K562 (cell line): ENCODE data around the gene PGAM2. TPM values are rescaled to one million over a fixed set of nuclear protein-coding genes. Genes with fewer than 3 reads are reported as not detected.

ENCODE experiments used
- BCOR ChIP-seq: fragments of 450-650 bp; IDR thresholded peaks from 2 replicates; pipeline ENCODE4 v1.6.1; 2016
- CC2D1A ChIP-seq: fragments of 450-650 bp; IDR thresholded peaks from 2 replicates; pipeline ENCODE4 v1.6.1; 2017; ENCODE audit warnings: mild to moderate bottlenecking
- FOS ChIP-seq: IDR thresholded peaks from 3 replicates; pipeline ENCODE4 v1.6.1; 2011; ENCODE audit not compliant: insufficient read length; ENCODE audit errors: extremely low read depth
- KDM5B ChIP-seq: fragments of 200-600 bp; sonication (generic); IDR thresholded peaks from 2 replicates; pipeline ENCODE4 v1.6.1; 2012; ENCODE audit warnings: low read depth, mild to moderate bottlenecking, moderate library complexity, low read length, control low read depth, inconsistent platforms; ENCODE audit not compliant: insufficient replicate concordance
- MAFG ChIP-seq: fragments of 450-650 bp; conservative IDR thresholded peaks from 2 replicates; pipeline ENCODE4 v1.6.1; 2016; ENCODE audit warnings: missing genetic modification characterization, missing compliant biosample characterization
- MEIS2 ChIP-seq: fragments of 450-650 bp; IDR thresholded peaks from 2 replicates; pipeline ENCODE4 v1.6.1; 2014; ENCODE audit warnings: mild to moderate bottlenecking; ENCODE audit not compliant: partially characterized antibody
- NR4A1 ChIP-seq, 2 experiments: fragments of 250-450 bp in 1 of 2; fragments of 450-650 bp in 1 of 2; sonication (Bioruptor Pico) in 1 of 2; IDR thresholded peaks; 2 replicates each; pipeline versions ENCODE4 v1.4.0 to v1.6.1; 2016 to 2020; ENCODE audit warnings: mild to moderate bottlenecking in 2 of 2, missing compliant biosample characterization in 1 of 2, missing genetic modification characterization in 1 of 2, moderate library complexity in 1 of 2
- PHF20 ChIP-seq: fragments of 450-650 bp; IDR thresholded peaks from 2 replicates; pipeline ENCODE4 v1.6.1; 2018; ENCODE audit not compliant: partially characterized antibody
- RB1 ChIP-seq: fragments of 450-650 bp; IDR thresholded peaks from 2 replicates; pipeline ENCODE4 v1.6.1; 2017; ENCODE audit warnings: low read depth, mild to moderate bottlenecking
- SRSF7 ChIP-seq: fragments of 200-400 bp; formaldehyde crosslinking; optimal IDR thresholded peaks from 2 replicates; pipeline ENCODE3; 2017; ENCODE audit warnings: mild to moderate bottlenecking, low read depth, low read length
- THRAP3 ChIP-seq: fragments of 450-650 bp; IDR thresholded peaks from 2 replicates; pipeline ENCODE4 v1.6.1; 2016; ENCODE audit warnings: mild to moderate bottlenecking, inconsistent platforms, borderline replicate concordance
- TOE1 ChIP-seq, 2 experiments: fragments of 450-650 bp in 1 of 2; sonication (generic) in 1 of 2; formaldehyde crosslinking in 1 of 2; IDR thresholded peaks; 2 replicates each; pipeline versions ENCODE4 v1.7.1 to v1.8.0; 2016 to 2022; ENCODE audit warnings: borderline replicate concordance in 2 of 2, mild to moderate bottlenecking in 2 of 2, antibody characterized with exemption in 1 of 2, inconsistent platforms in 1 of 2, low read depth in 1 of 2, missing genetic modification reagents in 1 of 2, moderate library complexity in 1 of 2
- TRIM28 ChIP-seq: fragments of 450-650 bp; IDR thresholded peaks from 2 replicates; pipeline ENCODE4 v1.6.1; 2017
- ZNF12 ChIP-seq: sonication (generic); formaldehyde crosslinking; IDR thresholded peaks from 2 replicates; pipeline ENCODE4 v1.4.0; 2020; ENCODE audit warnings: mild to moderate bottlenecking, missing genetic modification reagents
- ZNF23 ChIP-seq: fragments of 250-450 bp; sonication (Bioruptor Pico); IDR thresholded peaks from 2 replicates; pipeline ENCODE4 v1.4.0; 2020; ENCODE audit warnings: mild to moderate bottlenecking
- ZNF551 ChIP-seq: fragments of 250-450 bp; sonication (Bioruptor Pico); IDR thresholded peaks from 2 replicates; pipeline ENCODE4 v1.5.0; 2021; ENCODE audit warnings: mild to moderate bottlenecking, moderate library complexity
- polyA plus RNA-seq, 8 experiments: library from polyadenylated mRNA; depleted of rRNA in 4 of 8; stranded (reverse) in 5 of 8; unstranded in 3 of 8; fragments of >200 nt; fragmentation: Nextera tagmentation in 2 of 8; fragmentation: Illumina TruSeq in 1 of 8; extraction: Ambion mirVana in 2 of 8; extraction: Trizol in 1 of 8; gene quantifications; 2 replicates each; pipeline versions ENCODE4 v1.2.1 to v1.2.3, GENCODE V29; 2011 to 2014; ENCODE audit warnings: inconsistent platforms in 1 of 8, missing spikeins in 1 of 8
- total RNA-seq, 7 experiments: library from RNA; depleted of rRNA in 6 of 7; stranded (reverse); fragments of >200 nt in 6 of 7; fragmentation: Illumina TruSeq in 2 of 7; extraction: Trizol in 2 of 7; gene quantifications; 2 replicates each; pipeline versions ENCODE4 v1.2.1 to v1.2.3, GENCODE V29; 2011 to 2021; ENCODE audit warnings: low replicate concordance in 1 of 7
- TF ChIP-seq, protein P1 (sequence below): IDR thresholded peaks from 2 replicates; pipeline ENCODE4 v1.6.1; 2012; ENCODE audit warnings: low read depth, low read length, improper control_type of control experiment, borderline replicate concordance
- TF ChIP-seq, protein P2 (sequence below): fragments of 250-450 bp; sonication (Bioruptor Pico); IDR thresholded peaks from 2 replicates; pipeline ENCODE4 v1.4.0; 2020; ENCODE audit warnings: mild to moderate bottlenecking
- TF ChIP-seq, protein P3 (sequence below), 2 experiments: fragments of 450-650 bp in 1 of 2; sonication (generic) in 1 of 2; formaldehyde crosslinking; conservative IDR thresholded peaks; 2 replicates each; pipeline versions ENCODE4 v1.4.0 to v1.8.1; 2020 to 2022; ENCODE audit warnings: mild to moderate bottlenecking in 1 of 2, missing genetic modification reagents in 1 of 2
- TF ChIP-seq, protein P4 (sequence below): sonication (generic); formaldehyde crosslinking; IDR thresholded peaks from 2 replicates; pipeline ENCODE4 v1.8.1; 2022; ENCODE audit warnings: missing genetic modification reagents

The PGAM2 gene
- total and polyA plus RNA-seq, 9 of the 15 experiments (the other 6 are each of a cell fraction or from before 2014, with no cell fraction given): not detected

DNA sequence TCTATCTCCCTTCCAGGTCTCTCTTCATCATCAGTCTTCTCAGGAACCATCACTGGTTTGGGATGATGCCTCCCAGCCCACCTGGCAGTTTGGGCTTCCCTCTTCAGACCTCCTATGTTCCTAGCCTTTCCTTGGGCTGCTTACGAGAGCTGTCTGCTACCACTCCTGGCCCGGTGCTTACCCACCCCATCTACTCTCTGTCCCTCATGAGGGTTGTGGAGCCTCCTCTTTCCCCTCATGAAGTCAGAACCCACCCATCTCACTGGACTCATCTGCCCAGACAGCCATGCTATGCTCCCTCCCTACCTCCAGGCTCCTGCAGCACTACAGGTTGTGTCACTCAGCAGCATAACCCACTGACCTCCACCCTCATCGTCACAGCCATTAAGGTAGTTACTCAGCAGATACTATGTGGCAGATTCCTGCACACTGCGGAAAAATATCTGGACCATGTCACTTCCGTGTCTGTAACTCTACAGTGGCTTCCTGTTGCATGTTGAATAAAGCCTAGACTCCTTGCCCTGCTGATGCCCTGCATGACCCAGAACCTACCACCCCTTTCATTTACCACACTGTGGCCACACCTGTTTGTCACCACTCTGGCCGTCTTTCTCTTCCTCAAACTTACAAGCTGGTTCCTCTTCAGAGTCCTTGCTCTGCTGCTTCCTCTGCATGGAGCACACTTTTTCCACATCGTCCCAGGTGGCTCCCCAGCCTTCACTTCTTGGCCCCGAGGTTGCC, 18.9 kb downstream of the PGAM2 start (continued):
- no peak for TF ChIP-seq KDM5B
- TF ChIP-seq, protein P1, sequence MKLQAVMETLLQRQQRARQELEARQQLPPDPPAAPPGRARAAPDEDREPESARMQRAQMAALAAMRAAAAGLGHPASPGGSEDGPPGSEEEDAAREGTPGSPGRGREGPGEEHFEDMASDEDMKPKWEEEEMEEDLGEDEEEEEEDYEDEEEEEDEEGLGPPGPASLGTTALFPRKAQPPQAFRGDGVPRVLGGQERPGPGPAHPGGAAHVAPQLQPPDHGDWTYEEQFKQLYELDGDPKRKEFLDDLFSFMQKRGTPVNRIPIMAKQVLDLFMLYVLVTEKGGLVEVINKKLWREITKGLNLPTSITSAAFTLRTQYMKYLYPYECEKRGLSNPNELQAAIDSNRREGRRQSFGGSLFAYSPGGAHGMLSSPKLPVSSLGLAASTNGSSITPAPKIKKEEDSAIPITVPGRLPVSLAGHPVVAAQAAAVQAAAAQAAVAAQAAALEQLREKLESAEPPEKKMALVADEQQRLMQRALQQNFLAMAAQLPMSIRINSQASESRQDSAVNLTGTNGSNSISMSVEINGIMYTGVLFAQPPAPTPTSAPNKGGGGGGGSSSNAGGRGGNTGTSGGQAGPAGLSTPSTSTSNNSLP: no peak
- no peak for TF ChIP-seq PHF20
- TF ChIP-seq, protein P2, sequence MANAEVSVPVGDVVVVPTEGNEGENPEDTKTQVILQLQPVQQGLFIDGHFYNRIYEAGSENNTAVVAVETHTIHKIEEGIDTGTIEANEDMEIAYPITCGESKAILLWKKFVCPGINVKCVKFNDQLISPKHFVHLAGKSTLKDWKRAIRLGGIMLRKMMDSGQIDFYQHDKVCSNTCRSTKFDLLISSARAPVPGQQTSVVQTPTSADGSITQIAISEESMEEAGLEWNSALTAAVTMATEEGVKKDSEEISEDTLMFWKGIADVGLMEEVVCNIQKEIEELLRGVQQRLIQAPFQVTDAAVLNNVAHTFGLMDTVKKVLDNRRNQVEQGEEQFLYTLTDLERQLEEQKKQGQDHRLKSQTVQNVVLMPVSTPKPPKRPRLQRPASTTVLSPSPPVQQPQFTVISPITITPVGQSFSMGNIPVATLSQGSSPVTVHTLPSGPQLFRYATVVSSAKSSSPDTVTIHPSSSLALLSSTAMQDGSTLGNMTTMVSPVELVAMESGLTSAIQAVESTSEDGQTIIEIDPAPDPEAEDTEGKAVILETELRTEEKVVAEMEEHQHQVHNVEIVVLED: no peak
- no peak for TF ChIP-seq TRIM28
- TF ChIP-seq FOS: no peak
- no peak for TF ChIP-seq TOE1 (IDR thresholded peaks at IDR 0.05; ENCODE audit: borderline replicate concordance)
- TF ChIP-seq TOE1 (CRISPR knock-in tag; IDR thresholded peaks at IDR 0.05; ENCODE audit: borderline replicate concordance, low read depth): no peak
- TF ChIP-seq RB1: no peak
- TF ChIP-seq CC2D1A: no peak
- no peak for TF ChIP-seq MAFG
- no peak for TF ChIP-seq THRAP3
- TF ChIP-seq ZNF23 (CRISPR knock-in tag): no peak
- no peak for TF ChIP-seq BCOR
- TF ChIP-seq, protein P3, sequence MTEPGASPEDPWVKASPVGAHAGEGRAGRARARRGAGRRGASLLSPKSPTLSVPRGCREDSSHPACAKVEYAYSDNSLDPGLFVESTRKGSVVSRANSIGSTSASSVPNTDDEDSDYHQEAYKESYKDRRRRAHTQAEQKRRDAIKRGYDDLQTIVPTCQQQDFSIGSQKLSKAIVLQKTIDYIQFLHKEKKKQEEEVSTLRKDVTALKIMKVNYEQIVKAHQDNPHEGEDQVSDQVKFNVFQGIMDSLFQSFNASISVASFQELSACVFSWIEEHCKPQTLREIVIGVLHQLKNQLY (CRISPR knock-in tag; conservative IDR thresholded peaks at IDR 0.05): no peak
- TF ChIP-seq SRSF7: no peak
- TF ChIP-seq, protein P4, sequence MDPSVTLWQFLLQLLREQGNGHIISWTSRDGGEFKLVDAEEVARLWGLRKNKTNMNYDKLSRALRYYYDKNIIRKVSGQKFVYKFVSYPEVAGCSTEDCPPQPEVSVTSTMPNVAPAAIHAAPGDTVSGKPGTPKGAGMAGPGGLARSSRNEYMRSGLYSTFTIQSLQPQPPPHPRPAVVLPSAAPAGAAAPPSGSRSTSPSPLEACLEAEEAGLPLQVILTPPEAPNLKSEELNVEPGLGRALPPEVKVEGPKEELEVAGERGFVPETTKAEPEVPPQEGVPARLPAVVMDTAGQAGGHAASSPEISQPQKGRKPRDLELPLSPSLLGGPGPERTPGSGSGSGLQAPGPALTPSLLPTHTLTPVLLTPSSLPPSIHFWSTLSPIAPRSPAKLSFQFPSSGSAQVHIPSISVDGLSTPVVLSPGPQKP: no peak
- TF ChIP-seq ZNF551 (CRISPR knock-in tag): no peak
- no peak for TF ChIP-seq ZNF12 (CRISPR knock-in tag)
- TF ChIP-seq NR4A1 (CRISPR knock-in tag; IDR thresholded peaks at IDR 0.05): no peak
- no peak for TF ChIP-seq NR4A1 (tag; IDR thresholded peaks at IDR 0.05)
- TF ChIP-seq MEIS2: peak; percentile 57
